ENCODE data around the gene IGFN1.

IGFN1 gene

GRCh38 chr1:201171063-201172036 lies 19.3 kb upstream of the IGFN1 start:
- no peaks in the 10 kb centered on the region for H3K9me3 ChIP-seq (ENCODE audit: control insufficient read depth, insufficient read depth, low read length)
- H3K36me3 ChIP-seq (ENCODE audit: control insufficient read depth, low read length), result no peaks in the 10 kb centered on the region
- TF ChIP-seq EZH2phosphoT487 (IDR thresholded peaks at IDR 0.05; ENCODE audit: borderline replicate concordance, low read length) (0 out of 2 replicates have a peak, but pooled peaks have one; percentile 72), CTCF (IDR thresholded peaks at IDR 0.05; ENCODE audit: low read depth, low read length, poor library complexity, severe bottlenecking) (peak; percentile 53)
- no peak overlapping the region for H3K27ac ChIP-seq (ENCODE audit: low read depth, low read length)
- peaks cover 44% of the 10 kb centered on the region for H3K27me3 ChIP-seq (ENCODE audit: control insufficient read depth, low read length)
- no peaks in the 10 kb centered on the region for H3K79me2 ChIP-seq (ENCODE audit: control insufficient read depth, low read length)
- peaks cover 10% of the 10 kb centered on the region; the same call in 1 of the 2 replicates for H3K4me1 ChIP-seq (ENCODE audit: control insufficient read depth, low read length)
- no peaks in the 10 kb centered on the region for H4K20me1 ChIP-seq (ENCODE audit: control insufficient read depth, insufficient read depth, low read depth, low read length)
- peak overlapping the region; percentile 69 for H3K4me3 ChIP-seq (ENCODE audit: low read length)
- peak overlapping the region; percentile 83 for H3K4me2 ChIP-seq (ENCODE audit: low read length)
- no peaks in the 10 kb centered on the region for H3F3A ChIP-seq (ENCODE audit: control insufficient read depth, insufficient read depth)
- no peaks in the 10 kb centered on the region for H3K9me2 ChIP-seq (replicated peaks; ENCODE audit: control insufficient read depth, low read length)

GRCh38 chr1:201172326-201172725 lies 18.3 kb upstream of the IGFN1 start:
- H3F3A ChIP-seq (ENCODE audit: control insufficient read depth, insufficient read depth), result no peaks in the 10 kb centered on the region
- no peak overlapping the region for H3K27ac ChIP-seq (ENCODE audit: low read depth, low read length)
- H3K27me3 ChIP-seq (ENCODE audit: control insufficient read depth, low read length), result peaks cover 43% of the 10 kb centered on the region
- H4K20me1 ChIP-seq (ENCODE audit: control insufficient read depth, insufficient read depth, low read depth, low read length), result no peaks in the 10 kb centered on the region
- H3K4me3 ChIP-seq (ENCODE audit: low read length), result no peak overlapping the region
- no peaks in the 10 kb centered on the region for H3K79me2 ChIP-seq (ENCODE audit: control insufficient read depth, low read length)
- no peaks in the 10 kb centered on the region for H3K9me3 ChIP-seq (ENCODE audit: control insufficient read depth, insufficient read depth, low read length)
- TF ChIP-seq EZH2phosphoT487 (IDR thresholded peaks at IDR 0.05; ENCODE audit: borderline replicate concordance, low read length) (no peak), CTCF (IDR thresholded peaks at IDR 0.05; ENCODE audit: low read depth, low read length, poor library complexity, severe bottlenecking) (no peak)
- H3K9me2 ChIP-seq (replicated peaks; ENCODE audit: control insufficient read depth, low read length), result no peaks in the 10 kb centered on the region
- peaks cover 10% of the 10 kb centered on the region; the same call in 1 of the 2 replicates for H3K4me1 ChIP-seq (ENCODE audit: control insufficient read depth, low read length)
- no peaks in the 10 kb centered on the region for H3K36me3 ChIP-seq (ENCODE audit: control insufficient read depth, low read length)
- no peak overlapping the region for H3K4me2 ChIP-seq (ENCODE audit: low read length)

GRCh38 chr1:201172999-201173610 lies 17.5 kb upstream of the IGFN1 start:
- H3K79me2 ChIP-seq (ENCODE audit: control insufficient read depth, low read length), result no peaks in the 10 kb centered on the region
- H3K36me3 ChIP-seq (ENCODE audit: control insufficient read depth, low read length), result no peaks in the 10 kb centered on the region
- no peak overlapping the region for H3K27ac ChIP-seq (ENCODE audit: low read depth, low read length)
- H3K9me2 ChIP-seq (replicated peaks; ENCODE audit: control insufficient read depth, low read length), result no peaks in the 10 kb centered on the region
- H3K9me3 ChIP-seq (ENCODE audit: control insufficient read depth, insufficient read depth, low read length), result no peaks in the 10 kb centered on the region
- H3F3A ChIP-seq (ENCODE audit: control insufficient read depth, insufficient read depth), result no peaks in the 10 kb centered on the region
- H4K20me1 ChIP-seq (ENCODE audit: control insufficient read depth, insufficient read depth, low read depth, low read length), result no peaks in the 10 kb centered on the region
- peaks cover 39% of the 10 kb centered on the region for H3K27me3 ChIP-seq (ENCODE audit: control insufficient read depth, low read length)
- TF ChIP-seq EZH2phosphoT487 (IDR thresholded peaks at IDR 0.05; ENCODE audit: borderline replicate concordance, low read length) (no peak), CTCF (IDR thresholded peaks at IDR 0.05; ENCODE audit: low read depth, low read length, poor library complexity, severe bottlenecking) (no peak)
- H3K4me1 ChIP-seq (ENCODE audit: control insufficient read depth, low read length), result peaks cover 10% of the 10 kb centered on the region; the same call in 1 of the 2 replicates
- H3K4me3 ChIP-seq (ENCODE audit: low read length), result no peak overlapping the region
- no peak overlapping the region for H3K4me2 ChIP-seq (ENCODE audit: low read length)
